Epithelial cell of umbilical artery (primary cell): ENCODE data around the gene NUFIP1. TPM values are rescaled to one million over a fixed set of nuclear protein-coding genes. Genes with fewer than 3 reads are reported as not detected.

Experiments
- total RNA-seq: library from RNA; depleted of rRNA; stranded (reverse); fragments of >200 nt; gene quantifications from 2 replicates; pipeline ENCODE4 v1.2.3, GENCODE V29; 2014

NUFIP1 gene
- 1.9 and 3.6 TPM in 2 replicates for total RNA-seq

GRCh38 chr13:44989071-44989889 lies at the start of gene NUFIP1, which contains the start of gene GPALPP1:
TSS of gene NUFIP1 (minus strand) at chr13:44989471. CDS start at chr13:44989436, 35 bp downstream.
TSS of gene GPALPP1 (plus strand) at chr13:44989538. CDS start at chr13:44989655, 117 bp downstream.

Other genes with a start within 250 kb of the NUFIP1 start
- 25.3 and 46.5 TPM in 2 replicates for gene GPALPP1, start 67 bp upstream of the NUFIP1 start, total RNA-seq
- gene GTF2F2, start 131.0 kb upstream of the NUFIP1 start, total RNA-seq, result 33.6 and 37.0 TPM in 2 replicates
- gene KCTD4, start 211.6 kb upstream of the NUFIP1 start, total RNA-seq, result not detected in 2 replicates